NCI-H2171 (cell line): ENCODE data around the gene XRCC3.

ENCODE experiments used
- DNase-seq: peaks from one replicate; lab custom pipeline; 2025; lab: John Stamatoyannopoulos, UW

XRCC3 gene

GRCh38 chr14:103725739-103726395 is 10.6 kb upstream of the XRCC3 start:
- no peak for DNase-seq

GRCh38 chr14:103725001-103725682 is 9.9 kb upstream of the XRCC3 start:
- DNase-seq = no peak

- DNase-seq = no peak
Observed at GRCh38 chr14:103724116-103724515, 8.9 kb upstream of the XRCC3 start.

DNA sequence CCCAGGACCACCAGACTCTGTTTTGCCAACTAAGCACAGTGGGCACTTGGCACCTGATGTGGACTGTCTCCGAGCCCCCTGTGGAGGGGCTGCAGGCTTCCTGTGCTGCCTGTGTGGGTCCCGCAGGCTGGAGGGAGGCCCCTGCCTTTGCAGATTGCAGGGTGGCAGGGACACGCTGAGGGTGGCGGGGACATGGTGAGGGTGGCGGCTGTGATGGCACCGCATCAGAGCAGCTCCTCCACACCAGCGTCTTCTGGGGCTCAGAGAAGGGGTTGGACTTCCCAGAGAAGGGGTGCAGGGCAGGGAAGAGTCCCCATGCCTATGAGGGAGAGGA is 8.5 kb upstream of the XRCC3 start:
- DNase-seq = no peak

- no peak for DNase-seq
Observed at GRCh38 chr14:103721334-103722120, 6.3 kb upstream of the XRCC3 start.

- DNase-seq = no peak
Observed at GRCh38 chr14:103719751-103720150, 4.5 kb upstream of the XRCC3 start.

DNA sequence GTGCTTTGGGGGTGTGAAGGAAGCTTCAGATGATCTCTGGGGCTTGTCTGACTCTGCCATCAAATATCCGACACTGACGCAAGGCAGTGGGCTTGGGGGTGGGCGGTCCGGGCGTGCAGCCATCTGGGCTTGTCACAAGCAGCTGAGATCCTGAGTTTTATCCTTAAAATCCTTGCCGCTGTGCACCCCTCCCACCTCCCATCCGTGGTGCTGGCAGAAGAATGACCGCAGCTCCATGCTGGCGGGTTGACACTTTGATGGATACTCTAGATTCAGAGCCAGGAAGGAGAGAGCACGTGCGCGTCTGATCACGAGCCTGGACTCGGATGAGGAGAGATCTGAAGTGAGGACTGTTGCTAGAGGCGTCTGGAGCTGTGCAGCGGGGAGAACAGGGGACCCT is 3.3 kb upstream of the XRCC3 start:
- DNase-seq = no peak

GRCh38 chr14:103716899-103717411 is 1.7 kb upstream of the XRCC3 start:
- no peak for DNase-seq

DNA sequence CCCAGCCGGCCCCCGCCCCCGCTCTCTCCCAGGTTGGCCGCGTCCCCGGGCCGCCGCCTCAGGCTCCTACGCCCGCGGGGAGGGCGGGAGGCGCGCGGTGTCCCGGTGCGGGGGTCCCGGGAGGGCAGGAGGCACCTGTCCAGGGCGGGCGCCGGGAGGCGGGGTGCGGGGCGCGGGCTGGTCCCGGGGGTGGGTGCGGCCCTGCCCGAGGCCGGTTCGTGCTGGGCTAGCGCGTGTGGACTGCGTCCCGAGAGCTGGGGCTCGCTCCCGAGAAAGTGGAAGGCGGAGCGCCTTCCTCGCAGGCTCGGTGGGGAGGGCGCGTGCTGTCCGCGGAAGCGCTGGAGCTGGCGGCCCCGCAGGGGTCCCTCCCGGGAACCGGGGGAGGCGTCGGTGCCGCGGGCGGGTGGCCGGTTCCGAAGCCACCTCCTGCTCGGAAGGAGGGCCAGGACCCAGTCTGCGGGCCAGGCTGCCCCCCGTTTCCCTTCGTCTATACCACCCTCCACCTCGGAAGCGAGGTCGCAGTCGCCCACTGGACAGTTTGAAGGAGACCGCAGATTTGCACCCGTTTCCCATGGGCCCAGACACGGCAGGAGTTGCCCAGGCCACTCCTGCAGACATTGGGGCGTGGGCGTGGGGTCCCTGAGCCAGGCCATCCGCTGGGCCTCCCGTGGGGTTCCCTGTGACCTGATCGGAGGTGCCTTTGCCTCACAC is 995 bp upstream of the XRCC3 start:
- DNase-seq = no peak

DNA sequence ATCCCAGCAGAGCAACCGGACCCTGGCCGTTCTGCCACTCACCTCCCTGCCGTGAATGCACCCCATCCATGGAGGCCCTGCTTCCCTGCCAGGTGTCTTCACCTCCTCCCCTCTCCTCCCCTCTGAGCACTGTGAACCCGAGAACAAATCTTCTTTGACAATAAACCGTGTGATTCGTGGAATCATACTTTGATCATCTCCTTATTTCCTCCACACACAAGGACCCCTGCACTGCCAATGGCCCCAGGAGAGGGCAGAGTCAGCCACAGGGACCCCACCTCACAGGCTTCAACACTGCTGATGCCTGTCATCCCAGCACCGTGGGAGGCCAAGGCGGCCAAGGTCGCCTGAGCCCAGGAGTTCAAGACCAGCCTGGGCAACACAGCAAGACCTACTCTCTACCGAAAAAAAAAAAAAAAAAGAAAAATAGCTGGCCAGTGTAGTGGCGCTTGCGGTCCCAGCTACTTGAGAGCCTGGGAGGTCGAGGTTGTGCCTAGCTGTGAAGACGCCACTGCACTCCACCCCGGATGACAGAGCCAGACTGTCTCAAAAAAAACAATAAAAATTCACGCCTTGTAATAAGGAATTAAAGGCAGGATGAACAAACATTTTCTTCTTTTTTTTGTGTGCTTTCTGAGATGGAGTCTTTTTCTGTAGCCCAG is 1.1 kb downstream of the XRCC3 start:
- no peak for DNase-seq

- DNase-seq = no peak
Observed at GRCh38 chr14:103713304-103714062, 1.8 kb downstream of the XRCC3 start.

DNA sequence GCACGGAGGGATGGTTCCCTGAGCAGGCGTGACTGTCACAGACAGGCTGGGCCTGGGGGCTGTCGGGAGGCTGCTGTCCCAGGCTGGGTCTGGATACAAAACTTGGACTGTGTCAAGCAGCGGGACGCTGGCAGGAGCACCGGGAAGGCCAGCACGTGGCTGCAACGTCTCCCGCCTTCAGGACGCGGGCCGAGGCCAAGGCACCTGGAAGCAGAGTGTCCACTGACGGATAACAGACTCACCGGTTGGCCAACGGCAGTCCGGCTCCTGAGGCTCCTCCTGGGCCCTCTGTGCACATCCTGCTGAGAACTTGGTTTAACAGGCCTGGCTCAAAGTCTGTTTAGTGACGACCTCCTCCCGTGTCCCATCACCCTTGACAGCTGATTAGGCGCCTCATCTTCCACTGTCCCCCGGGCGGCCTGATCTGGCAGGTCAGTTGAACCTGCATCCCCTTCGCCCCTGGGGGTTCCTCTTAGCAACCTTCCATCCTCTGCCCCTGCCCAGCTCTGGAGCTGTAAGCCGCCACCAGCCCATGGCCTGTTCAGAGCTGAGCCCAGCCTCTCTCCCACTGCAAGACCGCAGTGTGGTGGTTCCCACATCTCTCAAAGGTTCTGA is 2.5 kb downstream of the XRCC3 start:
- DNase-seq = no peak

DNA sequence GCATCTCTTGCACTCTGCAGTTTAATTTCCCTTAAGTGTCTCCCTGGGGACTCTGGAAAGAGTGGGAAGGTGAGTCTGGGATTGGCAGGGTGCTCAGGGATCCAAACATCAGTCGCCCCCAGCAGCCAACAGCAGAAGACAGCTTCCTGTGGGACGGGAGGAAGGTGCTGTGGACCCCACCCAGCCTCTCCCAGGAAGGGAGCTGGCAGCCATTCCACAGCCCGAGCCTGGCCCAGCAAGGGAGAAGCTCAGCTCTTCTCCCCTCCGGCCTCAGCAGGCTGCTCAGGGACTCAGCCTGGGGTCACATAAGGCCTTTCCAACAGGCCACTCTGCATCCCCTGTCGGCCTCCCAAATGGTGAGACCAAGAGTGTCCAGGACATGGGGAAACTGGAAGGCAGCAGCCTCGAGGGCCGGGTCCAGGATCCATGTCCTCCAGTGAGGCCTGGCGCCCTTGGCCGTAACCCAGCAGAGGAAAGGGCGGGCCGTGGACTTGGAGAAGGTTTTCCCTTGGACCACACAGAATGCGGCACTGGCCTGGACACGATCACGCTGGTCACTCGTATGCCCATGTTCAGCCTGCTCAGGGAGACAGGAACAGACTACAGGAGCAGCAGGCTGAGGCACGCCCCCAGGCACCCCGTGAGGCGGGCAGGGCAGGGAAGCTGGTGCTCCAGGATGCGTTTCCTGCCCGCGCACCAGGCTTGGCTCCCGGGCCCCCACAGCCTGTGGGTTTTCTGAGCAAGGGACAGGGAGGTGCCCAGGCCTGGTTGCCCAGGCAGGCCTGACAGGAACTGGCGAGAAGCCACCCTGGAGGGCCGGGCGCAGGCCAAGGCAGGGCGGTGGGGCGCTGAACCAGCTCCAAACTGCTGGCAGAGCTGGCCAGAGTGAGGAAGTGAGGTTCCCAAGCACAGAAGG is 3.5 kb downstream of the XRCC3 start:
- no peak for DNase-seq

DNA sequence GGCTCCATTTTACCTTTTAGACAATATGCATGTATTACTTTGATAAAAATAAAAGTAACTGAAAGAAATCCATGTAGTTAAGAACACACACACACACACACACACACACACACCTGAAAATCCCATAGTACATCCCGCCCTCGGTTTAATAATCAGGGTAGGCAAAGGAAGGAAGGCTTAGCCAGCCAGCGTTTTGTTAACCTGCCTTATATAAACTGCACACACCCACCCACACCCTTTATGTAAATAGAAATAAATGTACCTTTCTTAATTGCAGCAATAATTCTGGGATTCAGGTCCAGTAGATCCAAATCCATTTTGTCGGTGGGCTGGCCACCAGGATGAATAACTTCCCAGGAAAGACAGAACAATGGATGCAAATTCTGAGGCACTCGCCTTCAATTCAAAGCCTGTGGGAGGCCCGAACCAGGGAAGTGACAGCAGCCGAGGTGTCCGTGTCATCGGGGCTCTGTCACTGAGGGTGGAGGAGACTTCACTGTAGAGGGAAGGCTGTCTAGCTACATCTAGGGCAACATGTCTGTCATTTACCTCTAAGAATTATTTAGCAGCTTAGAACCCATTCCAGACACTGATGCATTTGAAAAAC is 4.4 kb downstream of the XRCC3 start:
- no peak for DNase-seq

- no peak for DNase-seq
Observed at GRCh38 chr14:103709814-103710213, 5.4 kb downstream of the XRCC3 start.

DNA sequence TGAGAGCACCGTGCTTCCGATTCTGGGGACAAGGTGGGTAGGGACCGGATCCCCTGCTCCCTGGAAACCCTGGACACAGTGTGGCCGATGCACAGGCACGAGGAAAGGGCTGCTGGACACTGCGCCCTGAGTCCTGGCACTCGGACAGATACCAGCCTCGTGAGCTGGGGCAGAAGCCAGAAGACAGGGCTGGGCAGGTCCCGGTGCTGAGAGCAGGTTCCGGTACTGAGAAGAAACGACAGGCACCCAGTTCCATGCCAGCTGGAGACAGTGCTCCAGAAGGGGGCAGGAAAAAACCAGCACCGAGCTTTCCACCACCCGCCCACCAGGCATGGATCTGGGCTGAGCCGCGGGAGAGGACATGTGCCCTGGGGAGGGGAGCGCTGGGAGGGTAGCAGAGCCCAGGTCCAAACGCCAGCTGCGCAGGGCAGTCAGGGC is 6.5 kb downstream of the XRCC3 start:
- no peak for DNase-seq

DNA sequence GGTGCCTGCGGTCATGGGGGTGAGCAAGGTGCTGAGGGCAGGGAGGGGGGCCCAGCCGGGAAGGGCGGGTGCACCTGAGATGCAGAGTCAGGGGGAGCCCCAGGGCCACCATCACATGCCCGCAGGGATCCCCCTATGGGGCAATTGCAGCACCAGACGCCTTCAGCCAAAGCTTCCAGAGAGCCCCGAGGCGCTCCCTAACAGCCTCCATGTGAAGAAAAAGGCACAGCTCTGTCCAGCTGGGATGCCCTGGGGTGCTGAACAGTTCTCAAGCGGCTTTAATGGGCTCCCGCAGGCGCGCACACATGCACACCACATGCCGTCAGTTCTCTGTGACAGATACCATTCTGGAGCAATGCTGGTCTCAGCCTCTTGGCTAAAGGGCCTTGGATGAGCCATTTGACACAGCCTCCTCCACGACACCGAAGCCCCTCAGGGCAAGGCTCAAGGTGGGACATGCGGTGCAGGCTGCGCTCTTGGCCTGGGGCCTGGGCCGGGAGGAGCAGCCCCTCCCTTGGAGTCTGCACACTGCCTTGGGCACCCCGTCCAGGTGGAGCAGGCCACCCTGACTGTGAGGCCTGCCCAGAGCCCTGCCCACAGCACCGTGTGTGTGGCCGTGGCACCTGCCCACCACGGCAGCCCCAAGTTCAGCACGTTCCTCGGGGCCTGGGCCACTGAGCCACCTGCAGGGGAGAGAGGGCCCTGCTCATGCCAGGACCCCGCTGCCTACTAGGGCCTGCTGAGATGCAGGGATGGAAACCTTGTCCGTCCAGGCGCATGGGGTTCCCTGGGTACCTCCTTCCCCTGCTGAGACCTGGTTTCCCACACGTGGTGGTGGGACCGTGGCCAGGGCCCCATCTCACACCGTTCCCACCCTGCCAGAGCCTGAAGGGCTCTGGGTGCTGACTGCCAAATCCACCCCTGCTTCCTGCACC is 7.7 kb downstream of the XRCC3 start:
- DNase-seq = no peak
